Activated CD4-positive, CD25-positive, alpha-beta regulatory T cell (primary cell): ENCODE data around the gene CUEDC1.

Source experiments
- DNase-seq, 4 experiments: peaks; one replicate each; lab custom pipeline; 2025; lab: John Stamatoyannopoulos, UW

Gene CUEDC1

GRCh38 chr17:57875290-57876022 is 79.8 kb downstream of the CUEDC1 start:
- DNase-seq: no peak

- no peak for DNase-seq
Observed at GRCh38 chr17:57874434-57875289, 80.5 kb downstream of the CUEDC1 start.

DNA sequence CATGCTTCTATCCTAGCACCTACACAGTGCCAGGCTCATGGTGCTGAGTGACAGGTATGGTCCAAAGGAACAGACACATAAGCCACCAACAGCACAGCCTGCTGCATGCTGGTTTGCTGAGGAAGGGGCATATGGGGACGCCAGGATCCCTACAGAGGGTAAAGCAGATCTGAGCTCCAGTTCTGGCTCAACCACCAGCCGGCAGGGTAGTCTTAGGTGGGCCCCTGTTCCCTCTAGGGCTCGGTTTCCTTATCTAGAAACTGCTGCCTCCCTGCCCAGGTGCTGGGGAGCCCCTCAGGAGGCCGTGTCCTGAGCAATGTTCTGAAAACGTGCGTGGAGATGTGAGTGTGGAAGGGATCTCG is 81.2 kb downstream of the CUEDC1 start:
- DNase-seq: no peak

GRCh38 chr17:57873261-57874057 is 81.8 kb downstream of the CUEDC1 start:
- DNase-seq: no peak

- DNase-seq: no peak
Observed at GRCh38 chr17:57872536-57872935, 82.7 kb downstream of the CUEDC1 start.

DNA sequence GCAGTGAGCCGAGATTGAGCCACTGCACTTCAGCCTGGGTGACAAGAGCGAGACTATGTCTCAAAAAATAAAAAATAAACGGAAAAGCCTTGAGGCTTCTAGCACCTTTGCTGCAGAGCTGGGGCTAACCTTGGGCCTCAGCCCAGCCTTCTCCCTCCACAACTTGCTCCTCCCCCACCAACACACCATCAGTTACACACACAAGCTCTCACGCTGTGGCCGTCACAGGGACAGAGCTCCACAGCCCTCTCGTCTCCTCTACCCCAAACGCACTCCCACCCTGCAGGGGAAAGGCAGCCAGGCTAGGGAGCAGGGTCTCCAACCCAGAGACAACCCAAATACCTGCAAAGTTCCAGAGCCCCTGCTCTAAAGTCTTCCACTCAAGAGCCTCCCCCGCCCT is 83.3 kb downstream of the CUEDC1 start:
- no peak for DNase-seq

- no peak for DNase-seq
Observed at GRCh38 chr17:57871155-57871554, 84.1 kb downstream of the CUEDC1 start.

DNA sequence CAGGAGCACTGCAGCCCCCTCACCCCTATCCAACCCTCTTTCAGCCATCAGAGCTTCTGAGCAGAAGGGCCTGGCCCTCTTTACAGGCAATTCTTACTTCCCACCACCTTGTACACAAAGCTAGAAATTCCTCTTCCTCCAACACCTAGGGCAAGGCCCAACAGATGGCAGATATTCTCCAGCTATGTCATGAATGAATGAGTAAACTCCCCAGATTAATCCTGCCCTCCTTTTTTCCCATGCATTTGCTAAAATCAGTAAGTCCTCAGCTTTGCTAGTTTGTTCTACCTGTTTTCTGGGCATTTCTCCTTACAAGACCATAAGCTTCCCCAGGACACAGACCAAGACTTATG is 85.0 kb downstream of the CUEDC1 start:
- no peak for DNase-seq

GRCh38 chr17:57869617-57870282 is 85.5 kb downstream of the CUEDC1 start:
- DNase-seq: no peak

DNA sequence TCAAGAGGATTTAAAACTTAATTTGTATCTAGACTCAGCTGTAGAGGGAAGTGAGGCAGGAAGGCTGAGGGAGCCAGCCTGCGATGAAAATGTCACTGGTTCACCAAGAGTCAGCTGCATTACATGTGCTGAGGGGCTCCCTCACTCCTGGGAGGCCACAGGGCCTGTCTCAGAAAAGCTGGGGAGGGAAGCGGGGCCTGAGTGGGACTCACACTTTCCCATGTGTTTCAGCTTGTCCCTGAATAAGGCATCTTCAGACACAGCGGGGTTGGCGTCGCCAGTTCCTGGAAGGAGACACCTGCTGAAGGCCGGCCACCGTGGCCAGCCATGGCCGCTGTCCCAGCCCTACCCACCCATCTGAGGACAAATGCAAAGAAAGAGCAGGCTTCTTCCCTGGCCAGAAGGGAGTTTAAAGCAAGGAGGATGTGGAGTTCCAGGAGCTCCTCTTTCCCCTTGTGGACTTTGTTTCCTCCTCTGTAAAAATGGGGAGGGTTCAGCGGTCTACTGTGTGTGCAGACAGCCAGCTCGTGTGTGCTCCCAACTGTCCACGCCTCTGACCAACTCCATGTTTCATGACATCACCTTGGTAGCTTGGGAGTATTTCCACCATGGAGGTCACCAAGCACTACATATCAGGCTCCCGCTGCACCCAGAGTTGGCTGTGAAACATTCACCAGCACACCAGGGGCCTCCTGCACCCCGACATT is 86.1 kb downstream of the CUEDC1 start:
- no peak for DNase-seq

- DNase-seq: no peak
Observed at GRCh38 chr17:57868007-57868909, 87.0 kb downstream of the CUEDC1 start.

- no peak for DNase-seq
Observed at GRCh38 chr17:57867126-57867525, 88.1 kb downstream of the CUEDC1 start.

DNA sequence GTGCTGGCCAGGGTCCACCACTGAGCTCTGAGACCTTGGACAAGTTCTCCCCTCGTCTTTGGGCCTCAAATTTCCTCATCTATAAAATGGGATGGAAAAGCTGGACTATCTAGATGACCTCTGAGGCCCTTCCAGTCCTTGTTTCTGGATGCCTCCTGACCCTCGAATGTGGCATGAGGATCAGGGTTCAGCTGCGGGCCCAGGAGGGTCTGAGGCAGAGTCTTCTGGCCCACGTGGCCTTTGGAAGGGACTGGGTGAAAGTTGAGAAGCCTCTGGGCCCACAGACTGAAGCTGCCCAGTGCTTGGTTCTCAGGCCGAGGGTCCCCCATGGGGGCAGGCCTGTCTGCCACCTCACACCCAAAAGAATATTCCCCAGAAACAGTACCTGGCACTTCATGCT is 88.5 kb downstream of the CUEDC1 start:
- no peak for DNase-seq

- DNase-seq: no peak
Observed at GRCh38 chr17:57866319-57866718, 88.9 kb downstream of the CUEDC1 start.

- DNase-seq: no peak
Observed at GRCh38 chr17:57864273-57864672, 90.9 kb downstream of the CUEDC1 start.

DNA sequence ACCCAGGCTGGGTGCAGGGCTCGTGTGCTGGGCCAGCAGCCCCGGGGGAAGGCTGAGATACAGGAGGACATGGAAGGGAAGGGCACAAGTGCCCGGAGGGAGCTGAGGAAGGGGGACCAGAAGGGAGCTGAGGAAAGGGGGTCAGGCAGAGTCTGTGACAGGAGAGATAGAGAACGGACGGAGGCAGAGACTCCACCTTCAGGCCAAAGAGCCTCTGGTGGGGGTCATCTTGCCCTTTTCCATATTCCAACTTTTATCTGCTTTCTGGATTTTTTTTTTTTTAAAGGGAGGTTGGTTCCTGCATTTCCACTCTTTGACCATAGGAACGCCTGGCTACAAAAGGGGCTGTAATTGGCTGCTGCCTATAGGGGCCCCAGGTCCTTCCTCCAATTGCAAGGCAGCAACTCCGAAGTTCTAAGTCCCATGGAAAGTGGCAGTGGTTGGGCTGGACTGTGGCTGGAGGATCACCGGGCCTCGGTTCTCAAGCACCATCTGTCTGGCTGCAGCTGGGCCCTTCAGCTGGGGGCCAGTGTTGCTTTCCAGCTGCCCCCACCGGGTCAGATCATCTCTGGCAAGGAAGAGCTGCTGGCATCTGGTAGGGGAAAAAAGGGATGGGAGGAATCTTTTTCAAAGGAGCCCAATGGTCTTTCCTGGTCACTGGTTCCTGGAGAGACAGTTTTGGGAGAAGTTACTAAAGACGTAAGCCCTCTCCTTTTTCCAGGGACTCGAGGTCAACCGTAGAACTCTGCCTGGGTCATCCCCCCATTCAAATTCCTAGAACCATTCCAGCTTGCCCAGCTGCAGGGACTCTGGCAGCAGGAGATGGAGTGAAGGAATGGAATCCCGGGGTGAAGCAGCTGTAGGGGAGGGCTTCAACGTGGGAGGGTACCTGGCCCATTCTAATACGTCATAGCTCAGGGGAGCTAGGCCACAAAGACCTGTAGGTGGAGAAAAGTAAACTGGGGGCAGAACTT is 92.2 kb downstream of the CUEDC1 start:
- DNase-seq: no peak

DNA sequence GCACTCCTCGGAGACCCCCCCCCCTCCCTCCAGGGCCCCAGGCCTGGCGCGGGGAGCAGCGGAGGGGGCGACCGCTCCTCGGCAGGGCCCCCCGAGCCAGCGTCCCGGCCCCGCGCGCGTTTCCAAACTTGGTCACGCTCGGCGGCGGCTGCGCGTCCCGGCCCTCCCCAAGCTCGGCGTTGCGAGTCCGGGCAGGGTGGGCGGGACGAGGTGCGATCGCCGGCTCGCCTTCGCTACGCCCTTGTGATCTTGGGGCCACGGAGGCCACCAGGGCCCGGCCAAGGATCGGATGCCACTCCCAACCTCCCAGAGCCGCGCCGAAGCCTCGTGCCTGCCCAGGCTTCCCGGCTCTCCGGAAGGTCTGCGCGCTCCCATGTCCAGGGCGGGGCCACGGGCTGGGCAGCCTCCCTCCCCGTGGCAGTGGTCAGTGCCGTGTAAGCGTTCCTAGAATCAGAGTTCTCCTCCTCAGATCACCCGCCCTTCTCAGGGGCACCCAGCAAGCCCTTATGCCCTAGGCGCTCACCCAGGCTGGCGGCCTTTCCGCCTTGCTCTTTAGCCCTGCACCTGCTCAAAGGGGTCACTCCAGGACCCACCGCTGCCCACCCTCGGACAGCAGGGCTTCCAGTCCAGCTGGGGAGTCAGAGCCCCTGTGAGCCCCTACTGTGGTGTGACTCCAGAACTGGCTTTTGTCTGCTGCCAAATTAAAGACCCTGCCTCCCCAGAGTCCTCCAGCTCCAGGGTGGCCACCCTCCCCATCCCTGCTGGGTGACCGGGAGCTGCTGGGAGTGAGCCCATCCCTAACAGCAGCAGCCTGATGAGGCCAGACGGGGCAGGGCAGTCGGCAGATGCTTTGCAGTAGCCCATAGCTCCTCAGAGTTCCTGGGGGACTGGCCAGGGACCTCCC is 93.2 kb downstream of the CUEDC1 start:
- DNase-seq: no peak
